BJ (cell line): Measurements from ENCODE around the gene MGAT5. TPM values are rescaled to one million over a fixed set of nuclear protein-coding genes. Genes with fewer than 3 reads are reported as not detected.

Experiments
- CTCF ChIA-PET: fragments of 350-600 bp; formaldehyde crosslinking; extraction: SDS; loops from one replicate; lab custom pipeline; 2021; ENCODE audit warnings: antibody characterized with exemption, inconsistent platforms; lab: Yijun Ruan, JAX
- POLR2A ChIA-PET: fragments of 300-600 bp; sonication (Branson Sonifier 250); formaldehyde crosslinking; extraction: SDS; loops from one replicate; lab custom pipeline; 2021; ENCODE audit warnings: antibody characterized with exemption; lab: Charles Lee
- DNase-seq: peaks from one replicate; pipeline ENCODE4 v3.0.0-alpha.2; 2011; ENCODE audit warnings: low read depth
- H3K27me3 ChIP-seq: 2 replicates; pipeline ENCODE4 v1.6.0; 2011; ENCODE audit warnings: low read length; ENCODE audit not compliant: control insufficient read depth, insufficient read depth
- H3K36me3 ChIP-seq: 2 replicates; pipeline ENCODE4 v1.5.1; 2011; ENCODE audit warnings: low read length; ENCODE audit not compliant: control insufficient read depth, insufficient read depth
- H3K4me3 ChIP-seq: 2 replicates; pipeline ENCODE4 v1.5.1; 2011; ENCODE audit warnings: low read depth, mild to moderate bottlenecking, control low read depth, low read length
- polyA plus RNA-seq: library from polyadenylated mRNA; depleted of rRNA; stranded (reverse); fragments of >200 nt; gene quantifications from 2 replicates; pipeline ENCODE4 v1.2.3, GENCODE V29; 2011
- TF ChIP-seq, protein P1 (sequence below): IDR thresholded peaks from 2 replicates; pipeline ENCODE4 v1.5.1; 2011; ENCODE audit warnings: low read depth, mild to moderate bottlenecking, control low read depth, inconsistent platforms, low read length, moderate library complexity; ENCODE audit not compliant: insufficient read depth

Gene MGAT5
- polyA plus RNA-seq, 1 experiment: 25.0 TPM

DNA sequence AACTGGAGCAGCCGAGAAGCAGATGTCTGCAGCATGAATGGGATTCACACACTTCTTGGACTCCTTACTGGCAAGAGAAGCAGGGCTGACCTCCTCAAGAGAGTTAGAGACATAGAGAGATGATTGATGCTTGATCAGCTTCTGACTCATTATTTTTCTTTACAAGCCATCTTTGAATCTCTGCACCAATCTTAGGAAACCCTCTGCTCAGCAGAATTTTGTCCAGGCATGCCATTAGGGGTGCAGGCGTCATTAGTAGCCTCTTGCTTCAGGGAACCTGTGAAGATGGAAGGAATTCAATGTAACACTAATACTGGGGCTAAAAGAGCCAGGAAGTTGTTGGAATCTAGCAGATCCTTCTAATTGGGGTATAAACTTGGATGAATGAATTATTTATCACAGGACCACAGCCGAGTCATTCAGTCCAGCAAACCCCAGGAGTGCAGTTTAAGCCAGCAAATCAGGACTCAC, 151.8 kb downstream of the MGAT5 start:
- no peaks in the 10 kb centered on the region for H3K27me3 ChIP-seq
- no peak overlapping the region for H3K4me3 ChIP-seq
- TF ChIP-seq, protein P1, sequence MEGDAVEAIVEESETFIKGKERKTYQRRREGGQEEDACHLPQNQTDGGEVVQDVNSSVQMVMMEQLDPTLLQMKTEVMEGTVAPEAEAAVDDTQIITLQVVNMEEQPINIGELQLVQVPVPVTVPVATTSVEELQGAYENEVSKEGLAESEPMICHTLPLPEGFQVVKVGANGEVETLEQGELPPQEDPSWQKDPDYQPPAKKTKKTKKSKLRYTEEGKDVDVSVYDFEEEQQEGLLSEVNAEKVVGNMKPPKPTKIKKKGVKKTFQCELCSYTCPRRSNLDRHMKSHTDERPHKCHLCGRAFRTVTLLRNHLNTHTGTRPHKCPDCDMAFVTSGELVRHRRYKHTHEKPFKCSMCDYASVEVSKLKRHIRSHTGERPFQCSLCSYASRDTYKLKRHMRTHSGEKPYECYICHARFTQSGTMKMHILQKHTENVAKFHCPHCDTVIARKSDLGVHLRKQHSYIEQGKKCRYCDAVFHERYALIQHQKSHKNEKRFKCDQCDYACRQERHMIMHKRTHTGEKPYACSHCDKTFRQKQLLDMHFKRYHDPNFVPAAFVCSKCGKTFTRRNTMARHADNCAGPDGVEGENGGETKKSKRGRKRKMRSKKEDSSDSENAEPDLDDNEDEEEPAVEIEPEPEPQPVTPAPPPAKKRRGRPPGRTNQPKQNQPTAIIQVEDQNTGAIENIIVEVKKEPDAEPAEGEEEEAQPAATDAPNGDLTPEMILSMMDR: no peak
- CTCF ChIA-PET: interaction anchor here (0.9 to 1.8 kb wide), 3 partner anchors 30 to 519 kb away, joined by 3 to 9 read pairs (median 4); no protein-coding TSS in a partner anchor
- POLR2A ChIA-PET: no interaction called here
- 0 out of 2 replicates have a peak, but pooled peaks cover 1% of the 10 kb centered on the region for H3K36me3 ChIP-seq
- no peak for DNase-seq

DNA sequence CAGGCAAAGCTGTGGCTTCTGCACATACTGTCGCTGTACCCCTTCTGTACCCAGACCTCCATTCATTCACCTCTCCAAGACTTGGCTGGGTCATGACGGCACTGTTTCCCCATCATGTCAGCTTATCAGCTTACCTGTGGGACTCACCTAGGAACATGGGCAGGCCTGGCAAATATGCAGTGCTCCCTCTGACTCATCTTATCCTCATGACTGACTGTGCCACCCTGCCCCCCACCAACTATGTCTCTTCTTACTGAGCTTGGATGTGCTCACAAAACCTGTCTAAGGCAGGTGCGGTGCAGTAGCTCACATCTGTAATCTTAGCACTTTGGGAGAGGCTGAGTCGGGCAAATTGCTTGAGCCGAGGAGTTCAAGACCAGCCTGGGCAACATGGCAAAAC, 152.4 kb downstream of the MGAT5 start:
- DNase-seq: no peak
- ChIA-PET POLR2A (no interaction called here), CTCF (interaction anchor here (0.9 to 1.8 kb wide), 4 partner anchors 14 to 519 kb away, joined by 3 to 9 read pairs (median 4); no protein-coding TSS in a partner anchor)
- Histone ChIP-seq H3K27me3 (no peaks in the 10 kb centered on the region), H3K36me3 (0 out of 2 replicates have a peak, but pooled peaks cover 1% of the 10 kb centered on the region), H3K4me3 (no peak overlapping the region)
- TF ChIP-seq, protein P1: no peak

- no peaks in the 10 kb centered on the region for H3K27me3 ChIP-seq
- DNase-seq: no peak
- TF ChIP-seq, protein P1: no peak
- POLR2A ChIA-PET: no interaction called here
- H3K4me3 ChIP-seq: no peak overlapping the region
- H3K36me3 ChIP-seq: 0 out of 2 replicates have a peak, but pooled peaks cover 1% of the 10 kb centered on the region
- CTCF ChIA-PET: interaction anchor here (1.0 to 1.8 kb wide), 3 partner anchors 14 to 520 kb away, joined by 3 to 9 read pairs (median 4); no protein-coding TSS in a partner anchor
These were observed 152.9 kb downstream of the MGAT5 start for GRCh38 chr2:134406736-134407135.

- DNase-seq: no peak
- Histone ChIP-seq H3K4me3 (no peak overlapping the region), H3K36me3 (0 out of 2 replicates have a peak, but pooled peaks cover 1% of the 10 kb centered on the region), H3K27me3 (no peaks in the 10 kb centered on the region)
- CTCF ChIA-PET: interaction anchor here (1.0 to 1.8 kb wide), 3 partner anchors 15 to 520 kb away, joined by 3 to 9 read pairs (median 4); no protein-coding TSS in a partner anchor
- TF ChIP-seq, protein P1: no peak
- POLR2A ChIA-PET: no interaction called here
These were observed 153.4 kb downstream of the MGAT5 start for GRCh38 chr2:134407154-134407890.

DNA sequence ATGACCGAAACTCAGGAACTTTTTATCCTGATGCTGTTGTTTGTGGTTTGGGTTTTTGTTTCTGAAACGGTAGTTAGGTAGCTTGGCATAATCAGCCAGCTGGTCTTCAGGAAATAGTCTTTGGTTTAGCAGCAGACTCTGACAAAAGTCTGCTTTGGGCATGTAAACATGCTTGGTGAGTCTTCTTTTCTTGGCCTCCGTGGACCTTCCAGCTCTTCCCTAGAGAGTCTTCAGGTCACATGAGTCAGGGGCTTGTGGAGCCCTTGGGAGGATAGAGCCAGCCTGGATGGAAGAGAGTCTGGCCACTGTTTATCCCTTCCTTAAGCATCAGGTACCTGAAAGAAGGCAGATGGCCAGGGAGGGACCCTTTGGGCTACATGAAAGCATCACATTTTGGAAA, 154.5 kb downstream of the MGAT5 start:
- CTCF ChIA-PET: interaction anchor here (6.3 kb wide), 1 partner anchor 290 kb away, joined by 134 read pairs; no protein-coding TSS in a partner anchor
- Histone ChIP-seq H3K27me3 (no peaks in the 10 kb centered on the region), H3K36me3 (no peaks in the 10 kb centered on the region), H3K4me3 (no peak overlapping the region)
- DNase-seq: no peak
- POLR2A ChIA-PET: interaction anchor here (1.1 kb wide), 1 partner anchor 10 kb away, joined by 4 read pairs; no protein-coding TSS in a partner anchor
- TF ChIP-seq, protein P1: no peak
